ENCODE data around the gene KCNMB4. TPM values are rescaled to one million over a fixed set of nuclear protein-coding genes. Genes with fewer than 3 reads are reported as not detected.
A peak's percentile ranks its signal among the peaks of the same experiment; 100 is the strongest.
"Not testable (repeated sequence)": the region's sequence is repeated elsewhere in the genome, so short reads cannot be mapped to it uniquely, and the experiment has no call there.

The KCNMB4 gene
- total RNA-seq, 2 donors from 2014 or later, result 0.73 to 1.5 TPM

DNA sequence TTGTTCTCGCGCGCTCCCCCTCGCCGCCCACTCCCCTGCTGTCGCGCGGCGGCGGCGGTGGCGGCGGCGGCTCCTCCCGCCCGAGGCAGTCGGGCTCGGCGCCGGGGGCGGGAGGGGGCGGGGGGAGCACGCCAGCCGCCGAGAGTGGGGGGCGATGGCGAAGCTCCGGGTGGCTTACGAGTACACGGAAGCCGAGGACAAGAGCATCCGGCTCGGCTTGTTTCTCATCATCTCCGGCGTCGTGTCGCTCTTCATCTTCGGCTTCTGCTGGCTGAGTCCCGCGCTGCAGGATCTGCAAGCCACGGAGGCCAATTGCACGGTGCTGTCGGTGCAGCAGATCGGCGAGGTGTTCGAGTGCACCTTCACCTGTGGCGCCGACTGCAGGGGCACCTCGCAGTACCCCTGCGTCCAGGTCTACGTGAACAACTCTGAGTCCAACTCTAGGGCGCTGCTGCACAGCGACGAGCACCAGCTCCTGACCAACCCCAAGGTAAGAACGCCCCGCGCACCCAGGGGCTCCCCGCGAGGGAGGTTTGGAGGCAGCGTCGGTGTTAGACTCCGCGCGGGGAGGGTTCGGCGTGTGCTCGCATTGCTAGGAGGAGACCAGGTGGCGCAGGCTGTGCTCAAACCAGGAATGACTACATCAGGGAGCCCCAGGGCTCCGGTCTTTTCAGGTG, 629 bp downstream of the KCNMB4 start:
- DNase-seq (peak; percentile 32 to 50), ATAC-seq (peak; percentile 35)
- intact Hi-C loops (cut with DNase I, micrococcal nuclease), result no loop called here

GRCh38 chr12:70367258-70368141, 1.4 kb downstream of the KCNMB4 start:
- ATAC-seq, result peak; percentile 18
- peak in 1 of 2 donors; percentile 24 for DNase-seq

GRCh38 chr12:70372881-70373280, 6.8 kb downstream of the KCNMB4 start:
- intact Hi-C loops (cut with DNase I, micrococcal nuclease), result no loop called here
- ATAC-seq (no peak), DNase-seq (no peak)

More at GRCh38 chr12:70367258-70368141, 1.4 kb downstream of the KCNMB4 start:
- intact Hi-C loops (cut with DNase I, micrococcal nuclease), result no loop called here

DNA sequence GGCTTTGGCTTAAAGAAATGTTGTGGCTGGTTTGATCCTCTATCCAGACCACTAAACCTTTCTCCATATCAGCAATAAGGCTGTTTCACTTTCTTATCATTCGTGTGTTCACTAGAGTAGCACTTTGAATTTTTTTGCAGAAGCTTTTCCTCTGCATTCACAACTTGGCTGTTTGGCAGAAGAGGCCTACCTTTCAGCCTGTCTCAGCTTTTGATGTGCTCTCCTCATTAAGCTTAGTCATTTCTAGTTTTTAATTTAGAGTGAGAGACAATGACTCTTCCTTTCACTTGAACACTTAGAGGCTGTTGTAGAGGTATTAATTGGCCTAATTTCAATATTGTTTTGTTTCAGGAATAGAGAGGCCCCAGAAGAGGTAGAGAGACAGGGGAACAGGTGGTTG, 13.8 kb downstream of the KCNMB4 start:
- intact Hi-C loops (cut with DNase I, micrococcal nuclease), result no loop called here
- ATAC-seq, result no peak
- no peak for DNase-seq

DNA sequence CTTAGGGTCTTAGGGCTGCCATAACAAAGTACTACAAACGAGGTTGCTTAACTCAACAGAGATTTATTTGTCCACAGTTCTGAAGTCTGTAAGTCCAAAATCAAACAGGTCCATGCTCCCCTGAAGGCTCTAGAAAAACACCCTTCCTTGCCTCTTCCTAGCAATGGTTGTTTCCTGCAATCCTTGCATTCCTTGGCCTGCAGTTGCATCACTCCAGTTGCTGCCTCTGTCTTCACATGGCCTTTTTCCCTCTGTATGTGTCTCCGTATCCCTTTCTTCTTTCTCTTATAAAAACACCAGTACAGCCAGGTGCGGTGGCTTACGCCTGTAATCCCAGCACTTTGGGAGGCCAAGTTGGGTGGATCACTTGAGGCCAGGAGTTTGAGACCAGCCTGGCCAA, 17.4 kb downstream of the KCNMB4 start:
- ATAC-seq (no peak), DNase-seq (no peak)
- intact Hi-C loops (cut with DNase I, micrococcal nuclease), result no loop called here

DNA sequence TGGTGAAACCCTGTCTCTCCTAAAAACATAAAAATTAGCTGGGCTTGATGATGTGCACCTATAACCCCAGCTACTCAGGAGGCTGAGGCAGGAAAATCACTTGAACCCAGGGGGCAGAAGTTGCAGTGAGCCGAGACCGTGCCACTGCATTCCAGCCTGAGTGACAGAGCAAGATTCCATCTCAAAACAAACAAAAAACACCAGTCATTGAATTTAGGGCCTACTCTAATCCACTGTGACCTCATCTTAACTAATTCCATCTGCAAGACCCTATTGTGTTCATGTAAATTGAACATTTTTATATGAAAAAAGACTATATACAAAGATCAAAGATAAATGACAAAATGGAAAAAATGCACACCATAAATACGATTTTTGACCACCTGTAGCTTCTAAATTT, 17.8 kb downstream of the KCNMB4 start:
- DNase-seq (no peak), ATAC-seq (no peak)
- intact Hi-C loops (cut with DNase I, micrococcal nuclease), result no loop called here

GRCh38 chr12:70386771-70387170, 20.7 kb downstream of the KCNMB4 start:
- intact Hi-C loops (cut with DNase I, micrococcal nuclease), result no loop called here
- no peak for ATAC-seq

GRCh38 chr12:70389678-70390077, 23.6 kb downstream of the KCNMB4 start:
- ATAC-seq (no peak), DNase-seq (no peak)
- intact Hi-C loops (cut with DNase I, micrococcal nuclease), result no loop called here

More at GRCh38 chr12:70386771-70387170, 20.7 kb downstream of the KCNMB4 start:
- DNase-seq, result no peak

DNA sequence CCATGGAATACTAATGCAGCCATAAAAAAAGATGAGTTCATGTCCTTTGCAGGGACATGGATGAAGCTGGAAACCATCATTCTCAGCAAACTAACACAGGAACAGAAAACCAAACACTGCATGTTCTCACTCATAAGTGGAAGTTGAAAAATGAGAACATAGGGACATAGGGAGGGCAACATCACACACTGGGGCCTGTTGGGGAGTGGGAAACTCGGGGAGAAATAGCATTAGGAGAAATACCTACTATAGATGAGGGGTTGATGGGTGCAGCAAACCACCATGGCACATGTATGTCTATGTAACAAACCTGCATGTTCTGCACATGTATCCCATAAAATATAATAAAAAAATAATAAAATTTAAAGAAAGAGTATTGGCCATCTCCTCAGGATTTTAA, 26.5 kb downstream of the KCNMB4 start:
- DNase-seq; intact Hi-C loops (cut with DNase I, micrococcal nuclease); ATAC-seq: not testable (repeated sequence)

DNA sequence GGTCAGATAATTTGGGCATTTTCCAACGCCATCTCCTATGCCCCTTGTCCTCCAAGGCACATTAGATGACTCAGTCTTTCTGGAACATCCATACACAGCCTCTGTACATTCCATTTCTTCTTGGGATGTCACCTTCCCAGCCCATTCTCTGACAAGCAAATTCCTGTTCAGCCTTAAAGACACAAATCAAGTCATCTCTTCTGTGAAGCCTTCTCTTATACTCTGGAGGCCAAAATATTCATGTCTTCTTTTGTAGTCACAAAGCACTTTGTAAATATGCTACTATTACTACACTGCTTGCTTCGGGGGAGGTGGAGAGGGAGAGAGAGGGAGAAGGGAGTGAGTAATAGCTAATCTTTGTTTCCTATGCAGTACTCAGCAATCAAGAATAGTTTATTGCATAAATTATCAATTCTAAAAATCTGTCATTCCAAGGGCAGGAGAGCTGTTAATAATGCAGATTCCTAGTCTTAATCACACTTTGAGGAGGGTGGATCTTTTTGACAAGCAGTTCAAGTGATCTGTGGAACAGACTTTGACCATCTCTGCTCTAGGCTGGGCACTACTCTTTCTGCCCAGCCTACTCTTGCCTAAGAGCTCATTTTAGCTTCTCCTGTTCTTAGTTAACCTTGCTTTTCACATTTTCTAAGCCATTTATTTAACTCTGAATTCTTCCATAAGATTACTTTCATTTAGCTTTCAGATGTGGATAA, 27.9 kb downstream of the KCNMB4 start:
- DNase-seq, result no peak
- no peak for ATAC-seq
- intact Hi-C loops (cut with DNase I, micrococcal nuclease), result no loop called here

DNA sequence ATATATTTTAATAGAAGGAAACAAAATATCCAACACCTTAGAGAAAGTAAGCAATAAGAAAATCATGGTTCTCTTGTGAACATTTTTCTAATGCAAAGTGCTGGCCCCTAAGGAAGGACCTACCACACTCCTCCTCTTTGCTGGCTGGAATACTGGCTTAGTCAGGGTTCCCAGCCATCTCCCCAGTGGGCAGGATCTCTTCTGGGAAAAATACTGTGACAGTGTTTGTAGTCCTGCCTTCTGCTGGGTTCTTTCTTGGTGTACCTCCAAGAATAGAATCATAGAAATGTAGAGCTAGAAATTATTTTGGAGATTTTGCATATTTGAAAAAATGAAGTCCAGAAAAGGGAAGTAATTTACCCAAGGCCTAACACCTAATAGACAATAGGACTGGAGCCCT, 31.9 kb downstream of the KCNMB4 start:
- ATAC-seq (no peak), DNase-seq (no peak)
- intact Hi-C loops (cut with DNase I, micrococcal nuclease), result no loop called here

DNA sequence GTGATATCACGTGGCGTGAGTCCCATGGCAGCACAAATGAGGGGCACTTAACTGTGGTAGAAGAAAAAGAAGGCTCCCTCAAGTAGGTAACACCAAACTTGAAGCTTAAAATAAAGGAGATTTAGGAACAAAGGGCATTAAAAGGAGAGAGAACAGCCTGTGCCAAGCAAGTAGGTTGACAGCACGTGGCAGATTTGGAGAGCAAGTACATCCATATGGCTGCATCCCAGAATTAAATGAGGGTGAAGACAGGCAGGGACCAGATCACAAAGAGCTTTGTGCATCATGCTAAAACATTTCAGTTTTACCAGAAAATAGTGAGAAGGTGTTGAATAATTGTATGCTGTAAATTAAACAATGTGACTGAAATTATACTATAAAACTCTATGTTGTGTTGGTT, 32.8 kb downstream of the KCNMB4 start:
- intact Hi-C loops (cut with DNase I, micrococcal nuclease), result no loop called here
- ATAC-seq (no peak), DNase-seq (no peak)

DNA sequence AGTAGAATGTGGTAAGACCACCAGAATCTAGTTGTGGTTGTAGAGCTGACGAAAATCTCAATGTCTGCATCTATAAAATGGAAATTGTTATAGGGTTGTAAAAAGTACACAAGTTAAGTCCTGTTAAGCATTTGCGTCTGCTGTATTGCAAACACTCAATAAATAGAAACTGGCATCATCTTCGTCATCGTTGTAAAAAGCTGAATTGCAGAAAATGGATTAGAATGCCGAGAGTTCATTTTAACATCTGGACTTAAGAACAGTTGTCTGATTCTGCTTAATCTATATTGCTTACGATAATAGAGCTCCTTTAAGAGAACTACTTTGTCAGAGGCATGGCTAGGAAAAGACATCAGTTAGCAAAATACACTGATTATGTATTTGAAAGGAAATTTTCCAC, 33.2 kb downstream of the KCNMB4 start:
- ATAC-seq, result no peak
- intact Hi-C loops (cut with DNase I, micrococcal nuclease), result no loop called here
- DNase-seq, result no peak

DNA sequence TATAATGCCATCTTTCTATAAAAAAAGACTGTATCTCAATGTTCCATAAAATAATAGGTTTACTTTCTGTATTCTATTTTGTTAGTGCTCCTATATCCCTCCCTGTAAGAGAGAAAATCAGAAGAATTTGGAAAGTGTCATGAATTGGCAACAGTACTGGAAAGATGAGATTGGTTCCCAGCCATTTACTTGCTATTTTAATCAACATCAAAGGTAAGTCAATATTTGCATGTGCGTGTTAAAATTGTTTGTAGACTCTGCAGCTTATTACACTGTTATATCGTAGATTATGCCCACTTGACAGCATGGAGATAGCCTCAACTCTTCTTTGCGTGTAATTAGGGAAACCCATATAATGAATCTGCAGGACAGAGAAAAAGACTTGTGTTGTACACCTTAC, 34.0 kb downstream of the KCNMB4 start:
- intact Hi-C loops (cut with DNase I, micrococcal nuclease), result no loop called here
- ATAC-seq (peak; percentile 30), DNase-seq (no peak)

DNA sequence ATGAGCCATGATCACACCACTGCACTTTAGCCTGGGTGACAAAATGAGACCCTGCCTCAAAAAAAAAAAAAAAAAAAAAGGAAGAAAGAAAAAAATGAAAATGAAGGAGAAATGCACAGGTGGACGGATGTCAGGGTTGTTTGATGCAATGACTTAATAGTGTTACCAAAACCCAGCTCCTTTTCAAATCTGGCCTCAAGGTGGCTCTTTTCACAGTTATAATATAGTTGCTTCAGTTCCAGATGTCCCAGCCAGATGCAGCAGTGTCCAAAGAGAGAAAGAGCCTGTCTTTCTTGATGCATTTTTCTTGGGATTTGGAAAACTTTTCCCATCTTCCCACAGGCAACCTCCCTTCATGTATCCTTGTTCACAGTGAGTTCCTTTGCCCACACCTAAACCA, 36.5 kb downstream of the KCNMB4 start:
- intact Hi-C loops (cut with DNase I, micrococcal nuclease), result no loop called here
- ATAC-seq (no peak), DNase-seq (no peak)

GRCh38 chr12:70403826-70404225, 37.7 kb downstream of the KCNMB4 start:
- ATAC-seq (no peak), DNase-seq (no peak)
- intact Hi-C loops (cut with DNase I, micrococcal nuclease), result no loop called here

GRCh38 chr12:70408004-70408790, 42.1 kb downstream of the KCNMB4 start:
- ATAC-seq, result no peak
- intact Hi-C loops (cut with DNase I, micrococcal nuclease), result no loop called here
- DNase-seq, result no peak

DNA sequence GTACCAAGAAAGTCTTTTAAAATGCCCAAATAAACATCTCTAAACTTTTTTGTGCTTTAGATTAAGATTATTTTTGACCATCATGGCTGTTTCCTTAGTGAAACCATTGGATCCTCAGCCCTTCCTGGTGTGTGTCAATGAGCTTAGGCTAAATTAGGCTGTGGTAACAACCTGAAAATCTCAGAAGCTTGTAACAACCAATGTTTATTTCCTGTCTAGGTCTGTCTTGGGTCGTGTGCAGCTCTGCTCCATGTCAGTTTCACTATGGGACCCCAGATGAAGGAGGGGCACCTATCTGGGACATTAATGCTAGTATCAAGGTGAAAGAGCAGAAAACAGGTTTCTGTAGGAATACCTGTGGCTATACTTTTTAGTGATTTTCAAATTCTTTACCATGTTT, 49.9 kb downstream of the KCNMB4 start:
- ATAC-seq, result no peak
- intact Hi-C loops (cut with DNase I, micrococcal nuclease), result no loop called here
- no peak for DNase-seq

- ATAC-seq, result no peak
- no peak for DNase-seq
- intact Hi-C loops (cut with DNase I, micrococcal nuclease), result no loop called here
Measured at GRCh38 chr12:70417121-70417520, 51.0 kb downstream of the KCNMB4 start.
